ENCODE measurements around the gene LUZP2.

Gene LUZP2

DNA sequence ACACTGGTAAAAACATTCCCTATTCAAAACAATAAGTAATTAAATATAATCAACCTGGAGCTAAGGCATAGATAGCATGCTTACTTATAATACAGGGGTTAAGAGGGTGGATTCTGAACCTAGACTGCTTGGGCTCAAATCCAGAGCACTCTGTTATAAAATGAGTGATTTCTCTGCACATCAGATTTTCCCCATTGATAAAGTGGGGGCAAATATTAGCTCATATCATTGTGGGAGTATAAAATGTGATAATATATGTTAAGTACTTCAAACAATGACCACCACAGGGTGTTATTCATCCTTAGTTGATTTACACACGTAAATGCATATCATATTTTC, 139.4 kb downstream of the LUZP2 start:
- DNase-seq = no peak

- no peak for DNase-seq
Observed at GRCh38 chr11:24637520-24637919, 140.7 kb downstream of the LUZP2 start.

- no peak for DNase-seq
Observed at GRCh38 chr11:24642648-24643047, 145.8 kb downstream of the LUZP2 start.

DNA sequence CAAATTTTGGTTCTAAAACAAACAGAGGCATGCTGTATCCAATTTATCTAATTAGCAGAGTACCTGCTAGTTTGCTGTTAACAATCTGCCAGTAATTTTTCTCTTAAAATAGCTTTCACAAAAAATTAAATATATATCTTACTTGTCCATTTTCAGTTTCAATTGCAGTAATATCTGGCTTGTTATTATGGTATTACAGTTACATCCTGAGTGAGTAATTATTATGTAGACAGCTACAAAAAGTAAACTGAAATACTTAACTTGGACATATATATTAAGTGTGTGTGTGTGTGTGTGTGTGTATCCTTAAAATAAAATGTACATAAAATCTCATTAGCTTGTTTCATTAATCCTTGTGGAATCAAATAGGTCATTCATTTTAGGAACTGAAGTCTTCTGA, 148.7 kb downstream of the LUZP2 start:
- DNase-seq = no peak

GRCh38 chr11:24651873-24652272, 155.0 kb downstream of the LUZP2 start:
- DNase-seq = no peak

DNA sequence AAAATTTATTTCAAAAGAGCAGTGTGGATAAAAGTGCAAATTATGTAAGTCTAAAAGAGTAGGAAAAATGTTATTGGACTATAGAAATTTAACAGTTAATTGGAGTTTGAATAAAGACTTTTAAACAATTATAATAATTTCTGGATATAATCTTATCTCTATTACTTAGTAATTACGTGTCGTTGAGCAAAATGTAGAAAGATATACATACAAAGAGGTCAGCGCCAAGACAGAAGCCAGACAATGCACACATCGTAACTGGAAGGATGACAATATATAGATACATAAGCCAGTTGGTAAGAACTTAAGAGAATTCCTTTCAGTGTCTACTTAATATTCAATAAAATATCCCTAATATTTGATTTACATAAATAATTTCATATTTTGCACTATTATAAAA, 157.0 kb downstream of the LUZP2 start:
- DNase-seq = no peak

DNA sequence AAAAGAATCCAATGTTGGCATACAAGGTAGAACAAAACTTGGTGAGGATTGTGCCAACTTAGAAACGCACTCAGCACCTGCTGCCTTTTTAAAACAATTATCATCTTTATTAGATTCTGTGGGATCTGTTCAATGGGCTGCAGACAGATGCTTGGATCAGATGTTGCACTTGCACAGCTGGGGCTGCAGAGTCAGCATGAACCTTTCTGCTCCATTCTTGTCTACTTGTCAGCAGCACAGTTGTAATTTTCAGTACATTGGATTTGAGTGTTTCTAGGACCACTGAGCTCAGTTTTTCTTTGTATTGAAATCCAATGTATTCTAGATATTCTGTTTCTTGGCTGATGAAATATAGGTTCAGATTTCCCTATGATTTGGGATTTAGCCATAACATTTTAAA, 164.5 kb downstream of the LUZP2 start:
- no peak for DNase-seq

GRCh38 chr11:24664399-24664798, 167.5 kb downstream of the LUZP2 start:
- DNase-seq = no peak

GRCh38 chr11:24667353-24667968, 170.6 kb downstream of the LUZP2 start:
- no peak for DNase-seq

DNA sequence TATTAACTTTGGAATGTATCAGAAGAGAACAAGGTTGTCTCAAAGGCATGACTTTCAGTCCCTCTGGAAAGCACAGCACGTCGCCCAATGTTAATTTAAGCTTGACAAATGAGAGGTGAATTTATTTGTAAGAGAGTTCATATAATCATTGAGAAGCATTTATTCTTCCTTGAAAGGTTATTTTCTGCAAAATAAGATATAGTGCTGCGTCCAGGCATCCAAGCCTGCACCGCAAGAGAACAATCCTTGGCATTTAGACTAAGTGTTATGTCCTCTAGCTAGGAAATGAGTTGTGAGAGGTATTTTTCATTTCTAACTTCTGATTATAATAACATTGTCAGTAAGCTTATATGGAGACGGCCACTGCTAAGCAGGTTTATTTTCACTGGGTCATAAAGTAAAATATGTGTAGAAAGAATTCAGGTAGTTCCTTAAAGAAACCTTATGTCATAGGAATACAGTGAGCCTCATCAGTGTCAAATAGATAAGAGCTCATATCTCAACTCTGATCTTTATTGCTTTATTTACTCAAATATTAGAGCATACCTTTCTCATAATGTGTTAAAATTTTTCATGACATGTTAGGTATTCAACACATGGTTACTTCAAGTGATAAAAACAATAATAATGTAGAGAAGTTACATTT, 182.0 kb downstream of the LUZP2 start:
- no peak for DNase-seq

DNA sequence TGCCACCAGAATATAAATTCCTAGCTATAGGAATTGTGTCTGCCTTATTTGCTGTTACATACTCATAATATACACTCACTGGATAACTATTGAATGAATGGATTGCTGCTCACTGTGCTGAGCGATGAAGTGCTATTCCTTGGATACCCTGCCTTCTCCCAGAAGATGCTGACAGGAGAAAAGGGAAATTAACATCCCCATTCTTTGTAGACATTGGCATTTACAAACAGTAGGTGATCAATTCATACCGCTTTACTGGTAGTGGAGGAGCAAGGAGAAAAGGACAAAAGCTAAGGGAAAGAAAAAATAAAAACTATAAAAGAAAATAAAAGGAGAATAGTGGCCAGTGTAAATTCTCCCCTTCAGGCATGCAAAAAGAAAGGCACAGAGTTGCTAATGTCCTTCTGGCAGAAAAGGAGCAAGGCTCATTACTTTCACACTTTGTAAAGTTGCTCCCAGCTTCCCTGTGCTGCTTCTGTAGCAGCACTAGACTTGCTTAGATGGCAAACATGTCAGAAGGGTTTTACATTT, 183.0 kb downstream of the LUZP2 start:
- no peak for DNase-seq

- DNase-seq = no peak
Observed at GRCh38 chr11:24683583-24683982, 186.7 kb downstream of the LUZP2 start.

DNA sequence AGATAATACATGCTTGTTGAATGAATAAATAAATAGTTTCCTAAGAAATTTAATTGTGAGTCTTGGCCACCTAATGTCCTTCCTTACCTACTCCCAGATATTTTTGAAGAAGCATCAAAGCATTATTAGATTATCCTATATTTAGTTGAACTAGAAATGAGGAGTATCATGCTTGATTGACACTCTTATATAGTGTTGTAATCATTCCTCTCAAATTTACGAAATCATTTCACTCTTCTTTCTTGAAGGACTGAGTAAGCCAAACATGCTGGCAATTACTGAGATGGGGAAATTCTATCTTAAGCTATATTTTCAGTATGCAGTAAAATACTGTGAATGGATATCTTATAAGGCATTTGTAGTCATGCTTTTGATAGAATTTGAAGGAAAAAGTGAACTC, 189.0 kb downstream of the LUZP2 start:
- no peak for DNase-seq

GRCh38 chr11:24687531-24688147, 190.8 kb downstream of the LUZP2 start:
- no peak for DNase-seq

DNA sequence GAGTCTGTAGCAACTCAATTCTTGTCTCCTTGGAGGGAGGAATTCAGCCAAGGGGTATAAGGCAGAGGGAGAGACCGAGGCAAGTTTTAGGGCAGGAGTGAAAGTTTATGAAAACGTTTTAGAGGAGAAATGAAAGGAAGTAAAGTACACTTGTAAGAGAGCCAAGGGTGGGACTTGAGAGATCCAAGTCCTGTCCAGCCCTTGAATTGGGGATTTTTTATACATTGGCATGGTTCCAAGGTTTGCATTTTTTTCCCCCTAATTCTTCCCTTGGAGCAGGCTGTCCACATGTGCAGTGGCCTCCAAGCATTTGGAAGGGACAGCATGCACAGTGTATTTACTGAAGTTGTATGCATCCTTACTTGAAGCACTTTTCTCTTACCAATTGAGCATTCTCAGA, 192.1 kb downstream of the LUZP2 start:
- no peak for DNase-seq

GRCh38 chr11:24697522-24698111, 200.8 kb downstream of the LUZP2 start:
- DNase-seq = no peak

GRCh38 chr11:24704716-24705115, 207.9 kb downstream of the LUZP2 start:
- DNase-seq = no peak

- DNase-seq = no peak
Observed at GRCh38 chr11:24705474-24705873, 208.6 kb downstream of the LUZP2 start.

DNA sequence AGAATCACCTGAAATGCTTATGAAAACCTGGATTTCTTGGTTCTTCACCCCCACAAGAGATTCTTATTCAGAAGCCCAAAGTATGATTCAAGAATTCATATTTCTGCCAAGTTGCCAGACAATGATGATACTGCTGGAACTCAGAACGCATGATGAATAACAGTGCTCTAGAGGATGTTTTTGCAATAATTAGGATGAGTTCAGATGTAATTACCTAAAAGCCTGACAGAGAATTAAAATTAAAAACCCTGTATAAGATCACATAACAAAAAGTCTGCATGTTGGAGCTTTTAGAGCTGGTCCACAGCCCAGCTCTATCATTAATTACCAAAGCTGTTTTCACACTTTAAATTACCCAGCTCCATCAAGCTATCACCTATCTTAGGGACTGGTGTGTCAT, 211.8 kb downstream of the LUZP2 start:
- DNase-seq = no peak

- no peak for DNase-seq
Observed at GRCh38 chr11:24709928-24710565, 213.2 kb downstream of the LUZP2 start.

GRCh38 chr11:24714601-24715000, 217.7 kb downstream of the LUZP2 start:
- no peak for DNase-seq

- DNase-seq = no peak
Observed at GRCh38 chr11:24716403-24716802, 219.6 kb downstream of the LUZP2 start.

- no peak for DNase-seq
Observed at GRCh38 chr11:24723231-24723630, 226.4 kb downstream of the LUZP2 start.

- DNase-seq = no peak
Observed at GRCh38 chr11:24731554-24731953, 234.7 kb downstream of the LUZP2 start.
